Activated CD8-positive, alpha-beta memory T cell treated with anti-CD3 and anti-CD28 coated beads for 4 hours (primary cell): ENCODE results near the gene ZNF544.
"Not testable (repeated sequence)": the region's sequence is repeated elsewhere in the genome, so short reads cannot be mapped to it uniquely, and the experiment has no call there.

Source experiments
- DNase-seq, 2 donors: peaks; one replicate each; pipeline ENCODE4 v3.0.0-alpha.2; 2020; ENCODE audit warnings: low read depth in 2 of 2

Gene ZNF544

DNA sequence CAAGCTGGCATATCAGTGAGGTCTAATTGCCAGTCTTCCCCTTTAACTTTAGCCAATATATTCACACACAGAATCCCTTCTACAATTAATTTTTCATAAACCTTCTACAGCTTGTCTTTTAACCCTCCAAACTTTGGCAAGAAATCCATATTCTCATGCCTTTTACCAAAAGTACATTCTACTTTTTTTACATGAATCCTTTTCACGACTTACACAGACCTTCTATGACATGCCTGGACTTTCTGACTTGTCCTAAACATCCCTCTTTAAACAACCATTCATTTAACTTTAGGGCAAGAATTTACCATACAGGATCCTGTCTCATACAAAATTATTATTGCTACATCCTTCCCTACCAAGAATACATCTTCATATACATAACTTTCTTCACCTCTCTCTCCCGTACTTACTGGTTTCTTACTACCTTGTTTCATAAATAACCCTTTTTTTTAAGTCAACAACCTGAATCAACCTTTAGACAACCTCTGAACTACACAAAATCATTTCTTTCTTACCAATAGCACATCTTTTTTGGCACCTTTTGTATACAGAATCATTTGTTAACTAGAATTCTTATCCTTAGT is 23.5 kb downstream of the ZNF544 start:
- DNase-seq, result no peak

DNA sequence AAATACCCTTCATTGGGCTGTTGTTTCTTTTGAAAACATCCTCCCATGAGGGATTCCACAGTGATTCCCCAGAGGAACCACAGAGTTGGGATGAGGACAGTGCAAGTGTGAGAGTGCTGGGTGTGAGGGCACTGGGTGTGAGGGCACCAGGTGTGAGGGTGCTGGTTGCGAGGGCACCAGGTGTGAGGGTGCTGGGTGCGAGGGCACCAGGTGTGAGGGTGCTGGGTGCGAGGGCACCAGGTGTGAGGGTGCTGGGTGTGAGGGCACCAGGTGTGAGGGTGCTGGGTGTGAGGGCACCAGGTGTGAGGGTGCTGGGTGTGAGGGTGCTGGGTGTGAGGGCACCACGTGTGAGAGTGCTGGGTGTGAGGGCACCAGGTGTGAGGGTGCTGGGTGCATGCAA is 29.5 kb downstream of the ZNF544 start:
- not testable (repeated sequence) for DNase-seq

DNA sequence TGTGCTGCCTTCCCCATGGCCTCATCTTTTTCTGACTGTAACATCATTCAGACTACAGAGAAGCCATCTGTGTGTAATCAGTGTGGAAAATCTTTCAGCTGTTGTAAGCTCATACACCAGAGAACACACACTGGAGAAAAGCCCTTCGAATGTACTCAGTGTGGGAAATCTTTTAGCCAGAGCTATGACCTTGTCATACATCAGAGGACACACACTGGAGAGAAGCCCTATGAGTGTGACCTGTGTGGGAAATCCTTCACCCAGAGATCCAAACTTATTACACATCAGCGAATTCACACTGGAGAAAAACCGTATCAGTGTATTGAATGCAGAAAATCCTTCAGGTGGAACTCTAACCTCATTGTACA is 32.9 kb downstream of the ZNF544 start:
- DNase-seq, result no peak

DNA sequence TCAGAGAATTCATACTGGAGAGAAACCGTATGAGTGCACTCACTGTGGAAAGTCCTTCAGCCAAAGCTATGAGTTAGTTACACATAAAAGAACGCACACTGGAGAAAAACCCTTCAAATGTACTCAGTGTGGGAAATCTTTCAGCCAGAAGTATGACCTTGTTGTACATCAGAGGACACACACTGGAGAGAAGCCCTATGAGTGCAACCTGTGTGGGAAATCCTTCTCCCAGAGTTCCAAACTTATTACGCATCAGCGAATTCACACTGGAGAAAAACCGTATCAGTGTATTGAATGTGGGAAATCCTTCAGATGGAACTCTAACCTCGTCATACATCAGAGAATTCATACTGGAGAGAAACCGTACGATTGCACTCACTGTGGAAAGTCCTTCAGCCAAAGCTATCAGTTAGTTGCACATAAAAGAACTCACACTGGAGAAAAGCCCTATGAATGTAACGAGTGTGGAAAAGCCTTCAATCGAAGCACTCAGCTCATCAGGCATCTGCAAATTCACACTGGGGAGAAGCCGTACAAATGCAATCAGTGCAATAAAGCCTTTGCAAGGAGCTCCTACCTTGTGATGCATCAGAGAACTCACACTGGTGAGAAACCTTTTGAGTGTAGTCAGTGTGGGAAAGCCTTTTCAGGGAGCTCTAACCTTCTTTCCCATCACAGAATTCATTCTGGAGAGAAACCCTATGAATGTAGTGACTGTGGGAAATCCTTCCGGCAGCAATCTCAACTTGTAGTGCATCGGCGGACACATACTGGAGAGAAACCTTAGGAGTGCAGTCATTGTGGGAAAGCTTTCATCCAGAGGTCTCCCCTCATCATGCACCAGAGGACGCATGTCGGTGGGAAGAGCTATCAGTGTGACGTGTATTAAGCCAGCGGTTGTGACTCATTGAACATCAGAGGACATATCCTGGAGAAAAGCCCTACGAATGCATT is 33.5 kb downstream of the ZNF544 start:
- no peak for DNase-seq

DNA sequence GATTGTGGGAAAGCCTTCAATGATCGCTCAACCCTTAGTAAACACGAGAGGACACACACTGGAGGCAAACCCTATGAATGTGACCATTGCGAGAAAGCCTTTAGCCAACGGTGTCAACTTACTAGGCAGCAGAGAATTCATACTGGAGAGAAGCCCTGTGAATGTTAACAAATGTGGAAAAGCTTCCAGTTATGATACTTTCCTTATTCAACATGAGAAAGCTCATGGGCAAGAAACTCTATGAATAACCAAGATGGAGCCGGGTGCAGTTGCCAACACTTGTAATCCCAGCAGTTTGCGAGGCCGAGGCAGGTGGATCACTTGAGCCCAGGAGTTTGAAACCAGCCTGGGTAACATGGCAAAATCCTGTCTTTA is 34.2 kb downstream of the ZNF544 start:
- DNase-seq, result no peak

DNA sequence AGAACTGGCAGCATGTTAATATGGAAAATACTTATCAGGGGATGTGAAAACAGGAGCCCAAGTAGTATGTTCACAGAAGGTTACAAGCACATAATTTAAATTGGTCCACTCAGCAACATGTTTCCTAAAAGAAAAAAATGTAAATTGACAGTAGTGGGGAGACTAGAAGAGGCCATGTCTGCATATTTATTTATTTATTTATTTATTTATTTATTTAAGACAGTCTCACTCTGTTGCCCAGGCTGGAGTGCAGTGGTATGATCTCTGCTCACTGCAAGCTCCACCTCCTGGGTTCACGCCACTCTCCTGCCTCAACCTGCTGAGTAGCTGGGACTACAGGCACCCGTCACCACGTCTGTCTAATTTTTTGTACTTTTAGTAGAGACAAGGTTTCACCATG is 36.4 kb downstream of the ZNF544 start:
- DNase-seq, result no peak

DNA sequence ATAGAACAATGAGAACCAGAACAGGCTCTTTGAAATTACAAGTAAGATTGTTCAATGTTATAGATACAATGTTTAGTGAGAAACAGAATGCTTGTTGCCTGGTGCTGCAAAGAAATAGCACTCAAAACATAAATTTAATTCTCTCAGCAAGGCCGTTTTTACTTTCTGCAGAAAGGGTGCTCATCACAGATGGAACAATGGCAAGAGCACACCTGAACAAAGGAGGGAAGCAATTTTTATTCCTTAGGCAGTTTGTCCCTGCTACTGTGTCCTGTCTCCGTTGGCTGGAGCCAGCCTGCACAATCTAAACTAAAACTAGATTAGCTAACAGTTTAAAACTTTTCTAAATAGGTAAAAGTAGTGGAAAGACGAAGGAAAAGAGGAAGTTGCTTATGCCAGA is 39.6 kb downstream of the ZNF544 start:
- DNase-seq, result no peak

DNA sequence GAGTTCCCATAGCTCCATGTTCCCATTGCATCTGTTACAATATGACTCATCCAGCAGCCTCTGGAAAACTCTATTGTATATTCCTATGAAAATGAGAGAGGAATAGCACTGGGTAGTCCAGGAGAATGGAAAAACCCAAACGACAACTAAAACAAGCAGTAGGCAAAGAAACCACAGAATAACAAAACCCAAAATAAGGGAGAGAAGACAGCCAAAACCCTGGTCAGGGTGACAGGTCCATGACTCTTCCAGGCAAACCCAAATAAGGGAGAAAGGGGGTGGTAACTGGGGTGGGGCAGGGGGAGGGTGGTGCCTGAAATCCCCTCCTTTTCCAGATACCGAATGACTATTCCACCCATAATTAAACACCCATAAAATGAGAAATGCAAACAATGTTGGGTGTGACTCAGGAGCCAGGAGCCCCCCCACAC is 46.1 kb downstream of the ZNF544 start:
- DNase-seq, result no peak

DNA sequence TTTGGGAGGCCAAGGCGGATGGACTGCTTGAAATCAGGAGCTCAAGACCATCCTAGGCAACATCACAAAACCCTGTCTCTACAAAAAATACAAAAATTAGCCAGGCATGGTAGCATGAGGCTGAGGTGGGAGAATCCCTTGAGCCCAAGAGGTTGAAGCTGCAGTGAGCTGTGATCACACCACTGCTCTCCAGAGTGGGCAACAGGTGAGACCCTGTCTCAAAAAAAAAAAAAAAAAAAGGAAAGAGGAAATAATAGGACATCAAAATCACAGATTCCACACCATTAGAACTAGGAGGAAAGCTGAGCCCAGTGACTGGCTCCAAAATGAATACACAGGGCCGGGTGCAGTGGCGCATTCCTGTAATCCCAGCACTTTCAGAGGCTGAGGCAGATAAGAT is 46.9 kb downstream of the ZNF544 start:
- DNase-seq, result no peak

DNA sequence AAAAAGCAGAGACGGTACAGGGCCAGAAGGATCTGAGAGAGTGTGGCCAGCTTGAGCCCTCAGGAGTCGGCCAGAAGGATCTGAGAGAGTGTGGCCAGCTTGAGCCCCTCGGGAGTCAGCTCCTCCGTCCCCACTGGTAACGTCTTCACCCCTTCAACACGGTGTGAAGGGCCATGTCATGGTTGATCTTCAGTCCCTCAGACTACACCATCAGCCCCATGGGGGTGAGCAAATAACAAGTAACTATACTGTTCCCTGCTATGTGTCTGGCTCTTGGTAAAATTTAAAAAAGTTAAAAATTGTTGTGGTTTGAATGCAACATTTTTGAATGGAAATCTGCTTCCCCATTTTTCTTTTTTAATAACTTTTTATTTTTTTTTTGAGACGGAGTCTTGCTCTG is 48.5 kb downstream of the ZNF544 start:
- DNase-seq, result no peak

DNA sequence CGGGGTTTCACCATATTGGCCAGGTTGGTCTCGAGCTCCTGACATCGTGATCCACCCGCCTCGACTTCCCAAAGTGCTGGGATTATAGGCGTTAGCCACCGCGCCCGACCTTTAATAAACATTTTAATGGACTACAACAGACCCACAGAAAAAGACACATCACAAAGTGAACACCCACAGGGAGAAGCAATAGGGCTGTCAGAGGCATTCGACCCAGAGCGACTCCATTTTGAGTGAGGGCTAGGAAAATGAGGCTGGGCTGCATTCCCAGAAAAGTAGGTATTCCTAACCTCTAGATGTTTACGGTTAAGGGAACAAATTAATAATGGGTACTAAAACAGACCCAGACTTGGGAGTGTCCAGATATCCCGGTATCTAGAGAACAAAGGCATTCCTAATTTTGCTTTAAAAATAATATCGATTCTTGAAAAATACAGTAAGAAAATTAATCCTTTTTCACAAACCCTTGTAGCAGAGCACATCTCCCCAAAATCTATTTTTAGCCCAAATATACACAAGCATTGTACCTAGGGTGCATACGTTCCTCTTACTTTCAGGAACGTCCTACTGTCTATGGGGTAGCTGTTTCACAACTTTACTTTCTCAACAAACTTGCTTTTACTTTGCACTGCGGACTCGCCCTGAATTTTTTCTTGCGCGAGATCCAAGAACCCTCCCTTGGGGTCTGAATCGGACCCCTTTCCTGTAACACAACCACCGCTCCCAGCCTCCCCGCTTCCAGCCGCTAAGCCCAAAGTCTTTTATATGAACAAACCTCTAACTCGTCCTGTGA is 49.2 kb downstream of the ZNF544 start:
- DNase-seq, result no peak

DNA sequence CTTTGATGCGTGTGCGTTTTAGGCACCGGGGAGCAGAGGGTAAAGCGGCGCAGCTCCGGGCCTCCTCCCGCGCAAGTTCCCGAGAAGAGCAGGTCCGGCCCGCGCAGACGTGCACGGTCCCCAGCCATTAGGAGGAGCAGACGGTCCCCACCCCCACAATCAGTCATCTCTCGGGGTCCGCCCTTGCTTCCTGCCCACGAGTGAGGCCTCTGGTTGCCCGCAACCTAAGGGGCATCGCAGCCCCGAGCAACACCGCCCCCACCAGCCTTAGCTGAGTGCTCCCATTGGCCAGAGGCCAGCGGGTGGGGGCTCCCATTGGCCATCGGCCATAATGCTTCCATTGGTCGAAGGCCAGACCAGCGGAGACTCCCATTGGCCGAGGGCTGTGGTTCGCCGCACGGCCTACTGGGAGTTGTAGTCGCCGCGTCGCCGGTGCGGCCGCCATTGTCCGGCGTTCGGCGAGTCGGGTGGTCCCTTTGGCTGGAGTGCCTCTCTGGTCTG is 49.9 kb downstream of the ZNF544 start, which contains the start of gene ZNF8:
TSS of gene ZNF8 (plus strand) at position 415 of the 501 bp plus-strand sequence. CDS start 127 bp downstream, outside the sequence.
- peak; percentile 97 for DNase-seq

DNA sequence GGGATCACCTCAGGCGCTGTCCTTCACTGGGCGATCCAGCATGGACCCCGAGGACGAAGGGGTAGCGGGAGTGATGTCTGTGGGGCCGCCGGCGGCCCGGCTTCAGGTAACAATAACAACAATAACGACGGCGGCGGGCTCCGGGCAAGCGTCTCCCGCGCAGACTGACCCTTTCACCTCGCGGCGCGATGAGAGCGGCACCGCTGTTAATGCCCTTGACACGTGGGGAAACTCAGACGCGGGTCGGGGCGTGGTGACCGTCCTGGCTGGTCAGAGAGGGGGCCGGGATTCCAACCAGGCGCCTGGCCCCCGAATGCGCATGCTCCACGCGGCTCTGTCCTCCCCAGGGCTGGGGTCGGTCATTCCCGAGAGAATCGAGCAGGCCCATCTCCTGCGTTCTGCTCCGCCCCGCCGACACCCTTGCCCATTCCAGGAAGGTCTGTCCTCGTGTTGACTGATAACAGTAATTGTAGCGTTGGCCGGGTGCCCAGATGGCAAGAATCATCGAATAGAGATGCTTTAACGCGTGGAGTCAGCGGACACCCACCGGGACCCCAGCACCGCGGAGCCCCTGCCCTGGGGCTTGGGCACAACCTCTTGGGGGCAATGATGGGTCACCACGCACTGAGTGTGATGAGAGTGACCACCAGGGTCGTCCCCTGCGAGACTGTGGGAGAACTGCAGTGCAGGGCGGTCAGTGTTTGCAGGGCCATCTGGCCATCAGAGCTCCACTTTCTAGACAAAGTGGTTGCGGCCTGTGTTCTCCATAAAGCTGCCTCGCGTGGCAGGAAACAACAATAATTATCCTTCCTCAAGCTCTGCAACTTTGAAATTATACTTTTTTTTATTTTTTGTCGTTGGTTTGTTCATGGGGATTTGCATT is 50.6 kb downstream of the ZNF544 start:
- peak in 1 of 2 donors; percentile 17 for DNase-seq

DNA sequence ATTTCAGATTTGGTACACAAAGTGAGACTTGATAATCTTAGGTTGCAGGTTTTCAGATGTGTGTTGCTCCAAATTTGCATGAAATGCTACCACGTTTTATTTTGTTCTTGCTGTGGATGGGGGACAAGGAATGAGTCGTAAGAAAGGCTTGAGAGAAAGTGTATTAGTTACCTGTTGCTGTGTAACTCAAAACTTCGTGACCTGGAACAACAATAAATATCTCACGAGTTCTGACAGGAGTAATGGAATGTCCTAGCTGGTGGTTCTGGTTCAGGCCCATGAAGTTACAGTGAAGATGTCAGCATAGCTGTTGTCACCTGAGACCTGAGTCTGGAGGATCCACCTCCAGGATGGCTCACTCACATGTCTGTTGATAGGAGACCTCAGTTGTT is 51.2 kb downstream of the ZNF544 start:
- no peak for DNase-seq

DNA sequence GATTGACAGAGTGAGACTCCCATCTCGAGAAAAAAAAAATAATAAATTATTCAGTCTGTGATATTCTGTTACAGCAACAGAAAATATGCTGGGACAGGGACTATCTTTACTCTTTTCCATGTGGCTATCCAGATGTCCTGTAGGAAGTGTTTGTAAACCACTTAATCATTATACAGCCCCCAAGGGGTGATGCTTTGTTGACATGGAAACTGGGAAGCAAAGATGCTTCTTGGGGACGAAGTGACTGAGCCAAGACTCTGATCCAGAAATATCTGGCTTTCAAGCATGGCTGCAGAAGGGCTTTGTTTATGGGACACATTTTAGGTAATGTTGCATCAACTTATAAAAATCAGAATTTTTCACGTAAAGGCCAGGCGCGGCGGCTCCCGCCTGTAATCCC is 55.5 kb downstream of the ZNF544 start:
- DNase-seq, result no peak

DNA sequence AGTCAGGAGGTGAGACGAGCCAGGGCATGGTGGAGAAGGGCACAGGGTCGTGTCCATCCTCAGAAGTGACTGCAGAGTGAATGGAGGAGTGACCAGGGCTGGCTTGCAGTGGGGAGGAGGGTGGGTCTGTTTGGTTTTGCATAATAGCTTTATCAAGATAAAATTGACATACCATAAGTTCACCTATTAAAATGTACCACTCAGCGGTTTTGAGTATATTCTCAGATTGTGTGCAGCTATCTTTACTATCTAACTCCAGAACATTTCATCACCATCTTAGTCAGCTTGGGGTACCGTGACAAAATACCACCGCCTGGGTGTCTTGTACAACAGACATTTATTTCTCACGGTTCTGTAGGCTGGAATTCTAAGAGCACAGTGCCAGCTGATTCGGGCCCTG is 63.2 kb downstream of the ZNF544 start:
- DNase-seq, result no peak

DNA sequence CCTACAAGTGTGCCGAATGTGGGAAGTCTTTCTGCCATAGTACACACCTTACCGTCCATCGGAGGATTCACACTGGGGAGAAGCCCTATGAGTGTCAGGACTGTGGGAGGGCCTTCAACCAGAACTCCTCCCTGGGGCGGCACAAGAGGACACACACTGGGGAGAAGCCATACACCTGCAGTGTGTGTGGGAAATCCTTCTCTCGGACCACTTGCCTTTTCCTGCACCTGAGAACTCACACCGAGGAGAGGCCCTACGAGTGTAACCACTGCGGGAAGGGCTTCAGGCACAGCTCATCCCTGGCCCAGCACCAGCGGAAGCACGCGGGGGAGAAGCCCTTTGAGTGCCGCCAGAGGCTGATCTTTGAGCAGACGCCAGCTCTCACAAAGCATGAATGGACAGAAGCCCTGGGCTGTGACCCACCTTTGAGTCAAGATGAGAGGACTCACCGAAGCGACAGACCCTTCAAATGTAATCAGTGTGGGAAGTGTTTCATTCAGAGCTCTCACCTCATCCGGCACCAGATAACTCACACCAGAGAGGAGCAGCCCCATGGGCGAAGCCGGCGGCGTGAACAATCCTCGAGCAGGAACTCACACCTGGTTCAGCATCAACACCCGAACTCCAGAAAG is 66.1 kb downstream of the ZNF544 start:
- no peak for DNase-seq

DNA sequence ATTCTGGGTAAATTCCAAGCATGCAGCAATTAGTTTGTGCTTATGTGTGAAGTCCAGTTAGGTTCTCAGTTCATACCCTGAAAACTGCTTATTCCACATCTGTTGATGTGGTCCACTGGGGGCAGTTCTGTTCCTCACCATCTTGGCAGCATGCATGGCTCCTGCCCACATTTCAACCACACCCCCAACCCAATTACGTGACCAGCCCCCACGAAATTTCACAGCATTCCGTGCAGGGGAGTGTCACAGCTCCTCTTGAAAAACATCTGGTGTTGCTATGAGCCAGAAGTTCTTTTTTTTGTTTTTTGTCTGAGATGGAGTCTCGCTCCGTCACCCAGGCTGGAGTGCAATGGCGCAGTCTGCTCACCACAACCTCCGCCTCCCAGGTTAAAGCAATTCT is 67.4 kb downstream of the ZNF544 start:
- no peak for DNase-seq

DNA sequence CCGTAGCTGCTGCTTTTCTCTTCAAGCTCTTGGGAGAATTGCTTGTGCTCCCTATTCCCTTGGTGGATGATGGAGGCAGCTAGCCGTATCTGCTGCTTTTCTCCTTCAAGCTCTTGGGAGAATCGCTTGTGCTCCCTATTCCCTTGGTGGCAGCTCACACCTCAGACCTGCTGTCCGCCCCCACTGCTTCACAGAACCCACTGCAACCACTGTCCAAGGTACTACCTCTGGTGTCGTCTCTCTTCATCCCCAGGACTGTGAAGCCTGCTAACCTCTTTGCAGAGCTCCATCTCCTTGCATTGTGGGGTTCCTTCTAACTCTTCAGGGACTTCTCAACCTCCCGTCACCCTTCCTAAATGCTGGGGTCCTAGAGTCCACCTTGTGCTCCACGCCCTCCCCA is 71.9 kb downstream of the ZNF544 start:
- no peak for DNase-seq

DNA sequence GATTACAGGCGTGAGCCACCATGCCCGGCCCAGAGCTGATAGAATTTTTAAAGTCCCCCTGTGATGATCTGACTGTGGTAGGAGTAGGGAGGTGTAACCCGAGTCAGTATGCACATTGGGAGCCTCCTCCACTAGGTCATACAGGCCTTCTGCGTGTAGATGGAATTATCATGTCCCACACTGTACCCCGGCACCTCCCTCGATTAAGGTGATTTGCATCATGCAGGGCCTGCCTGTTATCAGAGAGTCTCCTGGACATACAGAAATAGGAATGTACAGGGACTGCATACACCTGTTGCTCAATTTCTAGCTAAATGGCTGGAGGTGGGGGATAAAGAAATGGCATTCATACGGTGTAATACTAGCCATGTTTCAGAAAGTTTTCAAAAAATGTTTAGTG is 75.5 kb downstream of the ZNF544 start:
- DNase-seq, result no peak

DNA sequence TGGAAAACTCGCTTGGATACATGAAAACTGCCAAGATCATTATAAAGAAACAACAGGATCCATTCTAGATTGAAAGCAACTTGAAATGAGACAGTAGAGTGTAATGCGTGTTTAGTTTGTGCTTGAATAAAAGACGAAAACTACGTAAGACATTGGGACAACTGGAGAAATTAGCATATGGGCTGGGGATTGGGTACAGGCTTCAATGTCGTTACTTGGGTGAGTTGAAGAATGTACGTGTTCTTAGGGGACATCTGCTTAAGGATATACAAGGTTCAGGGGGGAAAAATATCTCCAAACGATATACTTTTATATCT is 76.0 kb downstream of the ZNF544 start:
- no peak for DNase-seq
